Measurements from ENCODE around the gene TNFRSF21.

TNFRSF21 gene

DNA sequence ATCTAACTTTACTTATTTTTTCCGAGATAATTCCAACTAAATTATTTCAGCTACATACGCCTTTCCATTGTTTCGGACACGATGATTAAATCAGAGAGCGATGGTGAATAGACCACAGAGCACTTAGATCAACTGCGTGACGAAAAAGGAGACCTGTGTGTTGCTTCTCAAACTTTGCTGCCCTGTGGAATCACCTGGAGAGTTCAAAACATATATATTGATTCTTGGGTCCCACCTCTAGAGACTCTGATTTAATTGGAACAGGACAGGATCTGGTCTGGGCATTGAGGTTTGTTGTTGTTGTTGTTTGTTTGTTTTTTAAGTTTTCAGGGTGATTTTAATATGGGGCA is 401 bp upstream of the TNFRSF21 start:
- DNase-seq (ENCODE audit: low read depth, low spot score) = no peak
- TF ChIP-seq, protein P1, sequence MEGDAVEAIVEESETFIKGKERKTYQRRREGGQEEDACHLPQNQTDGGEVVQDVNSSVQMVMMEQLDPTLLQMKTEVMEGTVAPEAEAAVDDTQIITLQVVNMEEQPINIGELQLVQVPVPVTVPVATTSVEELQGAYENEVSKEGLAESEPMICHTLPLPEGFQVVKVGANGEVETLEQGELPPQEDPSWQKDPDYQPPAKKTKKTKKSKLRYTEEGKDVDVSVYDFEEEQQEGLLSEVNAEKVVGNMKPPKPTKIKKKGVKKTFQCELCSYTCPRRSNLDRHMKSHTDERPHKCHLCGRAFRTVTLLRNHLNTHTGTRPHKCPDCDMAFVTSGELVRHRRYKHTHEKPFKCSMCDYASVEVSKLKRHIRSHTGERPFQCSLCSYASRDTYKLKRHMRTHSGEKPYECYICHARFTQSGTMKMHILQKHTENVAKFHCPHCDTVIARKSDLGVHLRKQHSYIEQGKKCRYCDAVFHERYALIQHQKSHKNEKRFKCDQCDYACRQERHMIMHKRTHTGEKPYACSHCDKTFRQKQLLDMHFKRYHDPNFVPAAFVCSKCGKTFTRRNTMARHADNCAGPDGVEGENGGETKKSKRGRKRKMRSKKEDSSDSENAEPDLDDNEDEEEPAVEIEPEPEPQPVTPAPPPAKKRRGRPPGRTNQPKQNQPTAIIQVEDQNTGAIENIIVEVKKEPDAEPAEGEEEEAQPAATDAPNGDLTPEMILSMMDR (IDR thresholded peaks at IDR 0.05; ENCODE audit: low read depth, low read length) = no peak
- in situ Hi-C loops (cut with HindIII; ENCODE audit: low sequenced_read_pairs) = no loop called here
- no peak overlapping the region for H3K4me3 ChIP-seq (ENCODE audit: low read depth, low read length)

DNA sequence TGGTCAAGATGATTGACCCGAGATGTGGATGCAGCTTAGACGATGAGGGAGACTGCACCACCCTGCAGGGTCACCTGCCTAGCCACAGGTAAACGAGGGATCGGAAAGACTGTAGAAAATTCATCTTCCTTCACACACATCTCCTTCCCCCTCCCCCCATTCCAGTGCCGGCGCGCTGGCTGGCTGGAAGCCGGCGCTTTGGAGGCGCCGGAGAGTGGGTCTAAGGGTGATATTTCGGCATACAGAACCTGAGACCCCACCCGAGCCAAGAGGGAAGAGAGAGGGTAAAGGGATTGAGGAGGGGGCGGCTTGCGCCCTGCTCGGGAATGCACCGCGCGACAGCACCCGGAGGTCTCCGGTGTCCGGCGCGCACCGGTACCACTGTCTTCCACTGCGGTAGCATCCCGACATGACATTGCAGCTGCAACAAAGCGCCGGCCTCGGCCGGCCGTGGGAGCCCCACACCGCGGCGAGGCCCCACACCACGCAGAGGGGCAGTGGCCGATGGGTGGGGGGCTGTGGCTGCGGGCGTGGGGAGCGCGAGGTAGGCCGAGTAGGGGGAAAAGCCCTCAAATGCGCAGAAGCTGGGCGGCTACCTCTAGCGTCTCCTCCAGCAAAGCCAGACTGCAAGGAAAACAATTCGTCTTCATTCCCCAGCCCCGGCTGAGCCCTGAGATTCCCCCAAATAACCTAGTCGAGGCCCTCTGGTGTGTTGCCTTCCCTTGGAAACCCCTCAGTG is 984 bp downstream of the TNFRSF21 start:
- TF ChIP-seq, protein P1 (IDR thresholded peaks at IDR 0.05; ENCODE audit: low read depth, low read length) = no peak
- H3K4me3 ChIP-seq (ENCODE audit: low read depth, low read length) = peak overlapping the region; percentile 53
- DNase-seq (ENCODE audit: low read depth, low spot score) = peak; percentile 58
- in situ Hi-C loops (cut with HindIII; ENCODE audit: low sequenced_read_pairs) = no loop called here

DNA sequence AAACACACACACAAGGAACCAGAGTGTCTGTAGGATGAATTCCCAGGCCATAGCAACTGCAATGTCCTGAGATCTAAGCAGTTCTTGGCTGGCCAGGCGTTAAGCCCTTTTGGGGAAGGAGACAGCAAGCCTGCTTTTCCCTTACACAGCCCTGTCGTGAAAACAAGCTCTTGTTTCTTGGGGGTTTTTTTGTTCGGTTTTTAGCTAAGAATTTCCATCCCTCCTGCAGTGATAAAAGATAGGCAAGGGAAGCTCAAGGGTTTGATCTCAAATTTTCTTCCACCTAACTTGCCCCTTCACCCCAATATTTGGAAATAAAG is 1.5 kb downstream of the TNFRSF21 start:
- peak; percentile 19 for DNase-seq (ENCODE audit: low read depth, low spot score)
- H3K4me3 ChIP-seq (ENCODE audit: low read depth, low read length) = peak overlapping the region; percentile 53
- in situ Hi-C loops (cut with HindIII; ENCODE audit: low sequenced_read_pairs) = no loop called here

DNA sequence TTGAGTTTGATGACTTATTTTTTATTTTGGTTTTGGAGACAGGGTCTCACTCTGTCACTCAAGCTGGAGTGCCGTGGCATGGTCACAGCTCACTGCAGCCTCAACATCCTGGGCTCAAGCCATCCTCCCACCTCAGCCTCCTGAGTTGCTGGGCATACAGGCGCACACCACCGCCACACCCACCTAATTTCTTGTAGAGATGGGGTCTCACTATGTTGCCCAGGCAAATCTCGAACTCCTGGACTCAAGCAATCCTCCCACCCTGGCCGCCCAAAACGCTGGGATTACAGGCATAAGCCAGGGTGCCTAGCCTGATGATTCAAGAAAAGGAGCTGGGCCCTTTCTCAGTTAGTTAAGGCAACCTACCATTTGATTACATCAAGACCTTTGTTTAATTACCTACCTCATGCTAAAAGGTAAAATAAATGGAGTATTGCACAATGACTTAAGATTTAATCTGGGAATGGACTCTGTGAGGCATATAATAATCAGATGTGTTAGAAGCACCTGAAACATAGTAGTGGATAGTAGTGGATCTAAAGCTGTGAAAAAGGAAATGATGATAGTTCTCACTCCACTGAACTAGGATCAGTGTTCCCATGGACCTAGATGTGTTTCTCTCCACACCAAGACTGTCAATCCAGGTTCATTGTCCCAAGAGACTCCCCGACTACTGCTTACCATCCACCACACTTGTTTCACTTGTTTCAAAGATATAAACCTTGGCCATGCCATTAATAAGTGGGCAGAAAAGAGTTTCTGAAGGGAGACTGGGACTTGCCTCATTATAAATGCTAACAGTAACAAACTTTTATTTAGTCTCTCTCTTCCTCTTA is 2.1 kb downstream of the TNFRSF21 start:
- no peak for DNase-seq (ENCODE audit: low read depth, low spot score)
- peak overlapping the region; percentile 53 for H3K4me3 ChIP-seq (ENCODE audit: low read depth, low read length)
- in situ Hi-C loops (cut with HindIII; ENCODE audit: low sequenced_read_pairs) = no loop called here
- TF ChIP-seq, protein P1 (IDR thresholded peaks at IDR 0.05; ENCODE audit: low read depth, low read length) = no peak

More for the DNA sequence above, 1.5 kb downstream of the TNFRSF21 start:
- TF ChIP-seq, protein P1 (IDR thresholded peaks at IDR 0.05; ENCODE audit: low read depth, low read length) = no peak

DNA sequence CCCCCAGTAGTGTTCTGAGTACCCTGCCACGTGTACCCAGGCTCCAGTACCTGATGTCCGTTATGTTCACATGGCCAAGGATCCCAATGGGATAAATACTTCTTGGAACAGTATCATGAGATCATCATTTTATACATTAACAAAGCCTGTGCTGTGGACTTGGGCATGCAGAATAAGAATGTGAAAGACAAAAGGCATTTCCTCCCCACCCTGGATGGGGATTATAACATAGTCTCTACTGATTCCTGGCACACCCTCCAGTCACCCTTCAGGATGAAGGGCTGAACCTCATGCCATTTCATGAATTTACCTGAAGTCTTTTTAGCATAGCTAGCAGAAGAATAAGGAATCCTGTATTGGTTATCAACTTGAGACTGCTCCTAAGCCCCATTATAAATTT is 2.8 kb downstream of the TNFRSF21 start:
- in situ Hi-C loops (cut with HindIII; ENCODE audit: low sequenced_read_pairs) = no loop called here
- DNase-seq (ENCODE audit: low read depth, low spot score) = no peak
- H3K4me3 ChIP-seq (ENCODE audit: low read depth, low read length) = no peak overlapping the region
- TF ChIP-seq, protein P1 (IDR thresholded peaks at IDR 0.05; ENCODE audit: low read depth, low read length) = no peak

DNA sequence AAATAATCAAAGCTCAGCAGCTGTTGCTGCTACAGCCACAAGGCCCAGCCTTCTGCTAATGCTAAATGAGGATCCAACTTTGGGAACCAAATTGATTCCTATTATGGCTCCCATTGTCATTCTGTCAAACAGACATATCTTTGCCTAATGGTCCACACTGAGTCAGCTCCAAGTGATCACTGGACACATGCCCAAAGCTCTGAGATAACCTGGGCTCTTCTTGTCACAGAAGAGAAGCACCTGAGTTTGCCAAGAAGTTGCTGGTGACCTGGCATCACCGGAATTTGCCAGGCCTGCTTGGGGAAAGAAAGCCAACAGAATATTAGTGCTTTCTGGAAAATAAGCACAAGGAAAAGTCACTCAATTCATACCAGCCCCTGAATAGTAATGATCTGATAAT is 5.8 kb downstream of the TNFRSF21 start:
- no peak overlapping the region for H3K4me3 ChIP-seq (ENCODE audit: low read depth, low read length)
- TF ChIP-seq, protein P1 (IDR thresholded peaks at IDR 0.05; ENCODE audit: low read depth, low read length) = no peak
- DNase-seq (ENCODE audit: low read depth, low spot score) = no peak
- in situ Hi-C loops (cut with HindIII; ENCODE audit: low sequenced_read_pairs) = no loop called here

Measured in astrocyte of the spinal cord (primary cell).